IMR-90 (cell line): ENCODE data around the gene C4orf17. TPM values are rescaled to one million over a fixed set of nuclear protein-coding genes. Genes with fewer than 3 reads are reported as not detected.

Source experiments
- ATAC-seq: fragments of 200-7000 bp; cut with Tn5 transposase; 2 replicates; pipeline ENCODE4 v1.9.1; 2020; ENCODE audit warnings: low read depth, mild to moderate bottlenecking, moderate library complexity
- BruUV-seq: library from RNA; stranded (reverse); fragments of 400-500 nt; replicated peaks from 2 replicates; lab custom pipeline; 2021; lab: Mats Ljungman, UMichigan
- CTCF ChIA-PET: fragments of 300-600 bp; formaldehyde crosslinking; extraction: SDS; loops from one replicate; lab custom pipeline; 2021; ENCODE audit warnings: antibody characterized with exemption; lab: Yijun Ruan, JAX
- POLR2A ChIA-PET: fragments of 300-600 bp; sonication (Branson Sonifier 250); formaldehyde crosslinking; loops from one replicate; lab custom pipeline; 2022; ENCODE audit warnings: antibody characterized with exemption; ENCODE audit not compliant: unreplicated experiment; lab: Charles Lee
- DNase-seq: peaks from one replicate; pipeline ENCODE4 v3.0.0; 2013
- H2AFZ ChIP-seq: replicated peaks from 2 replicates; pipeline ENCODE3; 2013; ENCODE audit warnings: low read length, mild to moderate bottlenecking; ENCODE audit not compliant: poor library complexity
- H2AK5ac ChIP-seq: 2 replicates; pipeline ENCODE4 v1.6.1; 2013; ENCODE audit warnings: low read depth, low read length, inconsistent platforms
- H2AK9ac ChIP-seq: replicated peaks from 2 replicates; pipeline ENCODE3; 2013; ENCODE audit warnings: mild to moderate bottlenecking, low read depth, low read length, moderate library complexity; ENCODE audit not compliant: poor library complexity
- H2BK120ac ChIP-seq: 2 replicates; pipeline ENCODE4 v1.6.1; 2013; ENCODE audit warnings: low read depth, low read length, inconsistent platforms
- H2BK15ac ChIP-seq: 3 replicates; pipeline ENCODE4 v1.6.1; 2013; ENCODE audit warnings: low read depth, low read length, inconsistent platforms
- H2BK20ac ChIP-seq: 2 replicates; pipeline ENCODE4 v1.6.1; 2013; ENCODE audit warnings: low read depth, mild to moderate bottlenecking, inconsistent platforms, low read length, moderate library complexity
- H2BK5ac ChIP-seq: 2 replicates; pipeline ENCODE4 v1.6.1; 2013; ENCODE audit warnings: mild to moderate bottlenecking, low read depth, low read length, inconsistent platforms; ENCODE audit not compliant: poor library complexity, severe bottlenecking
- H3K14ac ChIP-seq: replicated peaks from 2 replicates; pipeline ENCODE4 v1.6.1; 2013; ENCODE audit warnings: low read depth, low read length, inconsistent platforms
- H3K18ac ChIP-seq: 2 replicates; pipeline ENCODE4 v1.6.1; 2013; ENCODE audit warnings: low read depth, low read length, control low read depth
- H3K23ac ChIP-seq: 2 replicates; pipeline ENCODE4 v1.6.1; 2013; ENCODE audit warnings: low read depth, low read length, inconsistent platforms
- H3K27ac ChIP-seq: 2 replicates; pipeline ENCODE4 v1.5.1; 2013; ENCODE audit warnings: mild to moderate bottlenecking, control low read depth, low read length; ENCODE audit not compliant: insufficient read depth
- H3K27me3 ChIP-seq: 2 replicates; pipeline ENCODE4 v1.6.1; 2013; ENCODE audit warnings: low read length; ENCODE audit not compliant: control insufficient read depth, insufficient read depth
- H3K36me3 ChIP-seq: 2 replicates; pipeline ENCODE4 v1.6.1; 2013; ENCODE audit warnings: low read length, mixed read lengths; ENCODE audit not compliant: control insufficient read depth, insufficient read depth
- H3K4ac ChIP-seq: 2 replicates; pipeline ENCODE4 v1.6.1; 2013; ENCODE audit warnings: low read depth, low read length, inconsistent platforms
- H3K4me1 ChIP-seq: 2 replicates; pipeline ENCODE4 v1.6.1; 2013; ENCODE audit warnings: low read length, mixed read lengths; ENCODE audit not compliant: control insufficient read depth, insufficient read depth
- H3K4me2 ChIP-seq: 2 replicates; pipeline ENCODE4 v1.6.1; 2013; ENCODE audit warnings: low read depth, mild to moderate bottlenecking, control low read depth, low read length, moderate library complexity
- H3K4me3 ChIP-seq: 2 replicates; pipeline ENCODE4 v1.5.1; 2013; ENCODE audit warnings: low read depth, mild to moderate bottlenecking, control low read depth, low read length, moderate library complexity; ENCODE audit not compliant: insufficient read depth
- H3K56ac ChIP-seq: 2 replicates; pipeline ENCODE4 v1.6.1; 2013; ENCODE audit warnings: low read length, inconsistent platforms; ENCODE audit not compliant: insufficient read depth; ENCODE audit errors: extremely low read depth
- H3K79me1 ChIP-seq, 2 experiments: 2 replicates each; pipeline ENCODE4 v1.6.1; 2013; ENCODE audit warnings: low read length in 2 of 2, inconsistent platforms in 1 of 2, low read depth in 1 of 2
- H3K9ac ChIP-seq: 2 replicates; pipeline ENCODE4 v1.6.1; 2013; ENCODE audit warnings: low read depth, low read length, control low read depth
- H3K9me1 ChIP-seq: 2 replicates; pipeline ENCODE4 v1.6.1; 2013; ENCODE audit warnings: low read length, inconsistent platforms; ENCODE audit not compliant: insufficient read depth
- H3K9me3 ChIP-seq: 2 replicates; pipeline ENCODE4 v1.6.1; 2013; ENCODE audit warnings: low read length; ENCODE audit not compliant: control insufficient read depth, insufficient read depth
- H4K20me1 ChIP-seq: 2 replicates; pipeline ENCODE4 v1.6.1; 2013; ENCODE audit warnings: low read length, inconsistent platforms; ENCODE audit not compliant: insufficient read depth
- H4K5ac ChIP-seq: 2 replicates; pipeline ENCODE4 v1.6.1; 2013; ENCODE audit warnings: mild to moderate bottlenecking, low read depth, low read length, control low read depth
- H4K8ac ChIP-seq, 2 experiments: 2 replicates each; pipeline ENCODE4 v1.6.1; 2013; ENCODE audit warnings: low read depth in 2 of 2, low read length in 2 of 2, control low read depth in 1 of 2, inconsistent platforms in 1 of 2
- H4K91ac ChIP-seq: 2 replicates; pipeline ENCODE4 v1.6.1; 2013; ENCODE audit warnings: low read depth, low read length, inconsistent platforms; ENCODE audit not compliant: insufficient read depth
- BHLHE40 ChIP-seq: fragments of 150-350 bp; IDR thresholded peaks from 2 replicates; pipeline ENCODE4 v1.6.1; 2016; ENCODE audit warnings: mild to moderate bottlenecking, low read depth, low read length
- CEBPB ChIP-seq: IDR thresholded peaks from 2 replicates; pipeline ENCODE4 v1.6.1; 2012; ENCODE audit warnings: low read depth, low read length, improper control_type of control experiment
- CHD1 ChIP-seq: IDR thresholded peaks from 2 replicates; pipeline ENCODE4 v1.6.1; 2012; ENCODE audit warnings: low read depth, low read length, improper control_type of control experiment
- FOS ChIP-seq: fragments of 150-350 bp; IDR thresholded peaks from 2 replicates; pipeline ENCODE4 v1.6.1; 2016; ENCODE audit warnings: low read depth, low read length
- MAFK ChIP-seq: IDR thresholded peaks from 2 replicates; pipeline ENCODE4 v1.6.1; 2012; ENCODE audit warnings: low read depth, low read length, improper control_type of control experiment
- MAZ ChIP-seq: IDR thresholded peaks from 2 replicates; pipeline ENCODE4 v1.6.1; 2012; ENCODE audit warnings: low read depth, mild to moderate bottlenecking, low read length, improper control_type of control experiment, moderate library complexity, borderline replicate concordance
- NFE2L2 ChIP-seq: fragments of 150-350 bp; IDR thresholded peaks from 2 replicates; pipeline ENCODE4 v1.6.1; 2016; ENCODE audit warnings: low read depth, mild to moderate bottlenecking, low read length
- POLR2A ChIP-seq: IDR thresholded peaks from 2 replicates; pipeline ENCODE4 v1.6.1; 2012; ENCODE audit warnings: mild to moderate bottlenecking, low read depth, low read length
- RAD21 ChIP-seq: IDR thresholded peaks from 2 replicates; pipeline ENCODE4 v1.6.1; 2012; ENCODE audit warnings: low read length, improper control_type of control experiment
- RCOR1 ChIP-seq: IDR thresholded peaks from 2 replicates; pipeline ENCODE4 v1.6.1; 2012; ENCODE audit warnings: mild to moderate bottlenecking, low read length, improper control_type of control experiment; ENCODE audit not compliant: insufficient replicate concordance
- RFX5 ChIP-seq: IDR thresholded peaks from 2 replicates; pipeline ENCODE4 v1.8.0; 2012; ENCODE audit warnings: low read depth, mild to moderate bottlenecking, low read length, moderate library complexity
- SMC3 ChIP-seq: fragments of 150-350 bp; IDR thresholded peaks from 2 replicates; pipeline ENCODE4 v1.6.1; 2016; ENCODE audit warnings: low read depth, mild to moderate bottlenecking, antibody characterized with exemption, low read length, moderate library complexity
- WGBS, 2 experiments: methylation state at CpG; one replicate each; pipeline versions ENCODE4 v1.1.5 to v1.1.7; 2013; ENCODE audit warnings: missing lambda C conversion rate in 2 of 2; ENCODE audit not compliant: insufficient read length in 1 of 2; ENCODE audit errors: extremely low coverage in 2 of 2; 5-methylcytosine and 5-hydroxymethylcytosine counted together
- dilution Hi-C: fragments of 300-500 bp; cut with HindIII; formaldehyde crosslinking; loops from one replicate; pipeline ENCODE4 v1.14.3; 2018; ENCODE audit warnings: low sequenced_read_pairs; ENCODE audit not compliant: unreplicated experiment
- in situ Hi-C: fragments of 300-500 bp; cut with MboI; formaldehyde crosslinking; loops from 3 replicates; pipeline ENCODE4 v1.14.3; 2019; ENCODE audit warnings: low sequenced_read_pairs, inconsistent platforms, mixed read lengths
- intact Hi-C: fragments of 100-400 bp; cut with micrococcal nuclease; formaldehyde crosslinking; loops from 2 replicates; pipeline ENCODE4 v1.10.0; 2022
- polyA plus RNA-seq, 3 experiments: library from polyadenylated mRNA; depleted of rRNA; stranded (reverse); fragments of >200 nt; gene quantifications; 2 replicates each; pipeline ENCODE4 v1.2.3, GENCODE V29; 2012; ENCODE audit warnings: low replicate concordance in 1 of 3
- total RNA-seq: library from RNA; depleted of rRNA; stranded (reverse); fragments of >200 nt; gene quantifications from 2 replicates; pipeline ENCODE4 v1.2.3, GENCODE V29; 2012
- TF ChIP-seq, protein P1 (sequence below): fragments of 150-350 bp; IDR thresholded peaks from 2 replicates; pipeline ENCODE4 v1.6.1; 2016; ENCODE audit warnings: low read depth, mild to moderate bottlenecking, low read length, moderate library complexity, borderline replicate concordance
- TF ChIP-seq, protein P2 (sequence below): fragments of 150-350 bp; IDR thresholded peaks from 2 replicates; pipeline ENCODE4 v1.6.1; 2017; ENCODE audit warnings: mild to moderate bottlenecking, antibody characterized with exemption, low read length, low read depth
- TF ChIP-seq, protein P3 (sequence below): conservative IDR thresholded peaks from 2 replicates; pipeline ENCODE4 v1.5.1; 2012; ENCODE audit warnings: mild to moderate bottlenecking, low read depth, low read length, improper control_type of control experiment

Gene C4orf17
- total and polyA plus RNA-seq, 2 of the 4 experiments (the other 2 are of a cell fraction) = not detected

DNA sequence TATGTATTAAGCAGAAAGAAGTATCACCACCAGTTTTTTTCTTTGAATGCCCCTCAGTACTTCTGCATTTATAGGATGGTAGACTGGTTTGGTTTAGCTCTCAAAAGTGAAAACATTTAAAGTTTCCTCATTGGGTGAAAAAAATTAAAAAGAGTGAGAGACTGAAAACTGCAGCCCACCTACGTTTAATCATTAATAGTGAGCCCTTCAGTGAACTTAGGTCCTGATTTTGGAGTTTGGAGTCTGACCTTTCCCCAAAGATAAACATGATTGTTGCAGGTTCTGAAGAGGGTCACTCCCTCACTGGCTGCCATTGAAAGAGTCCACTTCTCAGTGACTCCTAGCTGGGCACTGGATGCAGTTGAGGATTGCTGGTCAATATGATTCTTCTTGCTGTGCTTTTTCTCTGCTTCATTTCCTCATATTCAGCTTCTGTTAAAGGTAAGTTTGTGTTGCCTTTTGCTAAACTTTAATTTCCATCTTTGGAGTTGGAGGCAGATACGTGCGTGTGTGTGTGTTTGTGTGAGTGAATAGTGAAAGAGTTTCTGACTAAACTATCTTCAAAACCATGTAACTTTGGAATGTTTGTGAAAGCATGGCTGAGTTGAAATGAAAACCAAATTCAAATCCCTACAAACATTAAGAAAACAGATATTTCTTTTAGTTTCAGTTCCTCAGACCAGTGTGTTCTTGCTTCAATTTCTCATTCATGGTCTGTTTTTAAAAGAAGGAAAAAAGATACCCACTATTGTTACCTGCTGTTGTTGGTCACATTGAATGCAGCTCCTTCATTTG, 63.9 kb downstream of the C4orf17 start, which contains the start of gene MTTP:
MTTP (plus strand) TSS at position 295 of the 795 bp plus-strand sequence; CDS start at position 381, 86 bp downstream.
- Histone ChIP-seq H3K27me3 (peaks cover 3% of the 10 kb centered on the region; the same call in 1 of the 2 replicates), H3K23ac (no peak within 1 kb of the TSS), H3K4me2 (no peak within 1 kb of the TSS), H3K36me3 (no peaks in the 10 kb centered on the region), H3K18ac (no peak within 1 kb of the TSS), H3K9ac (no peak within 1 kb of the TSS), H3K4me3 (no peak within 1 kb of the TSS), H2AK5ac (no peak within 1 kb of the TSS), H2BK20ac (no peak within 1 kb of the TSS), H3K9me1 (no peaks in the 10 kb centered on the region), H4K8ac (no peak within 1 kb of the TSS), H4K20me1 (no peaks in the 10 kb centered on the region), H4K5ac (no peak within 1 kb of the TSS), H2AFZ (no peak within 1 kb of the TSS), H3K14ac (no peak within 1 kb of the TSS), H2BK15ac (no peak within 1 kb of the TSS), H2AK9ac (no peak within 1 kb of the TSS), H3K9me3 (no peaks in the 10 kb centered on the region), H3K27ac (no peak within 1 kb of the TSS), H3K79me1 (no peaks in the 10 kb centered on the region), H3K4me1 (no peaks in the 10 kb centered on the region), H3K56ac (no peak within 1 kb of the TSS), H2BK5ac (no peak within 1 kb of the TSS), H3K4ac (no peak within 1 kb of the TSS), H4K91ac (no peak within 1 kb of the TSS), H2BK120ac (no peak within 1 kb of the TSS)
- intact Hi-C loops = no loop called here
- no TSS peak for BruUV-seq
- POLR2A ChIA-PET = no interaction called here
- CTCF ChIA-PET = no interaction called here
- ATAC-seq (no peak), DNase-seq (no peak)
- in situ Hi-C loops = loop anchor here (25.0 kb wide), 1 partner anchor 488 kb away; no protein-coding TSS in a partner anchor
- WGBS, 2 experiments = no CpG with 5 or more reads among the region's 3 CpGs
- TF ChIP-seq CEBPB = no peak
- TF ChIP-seq, protein P1, sequence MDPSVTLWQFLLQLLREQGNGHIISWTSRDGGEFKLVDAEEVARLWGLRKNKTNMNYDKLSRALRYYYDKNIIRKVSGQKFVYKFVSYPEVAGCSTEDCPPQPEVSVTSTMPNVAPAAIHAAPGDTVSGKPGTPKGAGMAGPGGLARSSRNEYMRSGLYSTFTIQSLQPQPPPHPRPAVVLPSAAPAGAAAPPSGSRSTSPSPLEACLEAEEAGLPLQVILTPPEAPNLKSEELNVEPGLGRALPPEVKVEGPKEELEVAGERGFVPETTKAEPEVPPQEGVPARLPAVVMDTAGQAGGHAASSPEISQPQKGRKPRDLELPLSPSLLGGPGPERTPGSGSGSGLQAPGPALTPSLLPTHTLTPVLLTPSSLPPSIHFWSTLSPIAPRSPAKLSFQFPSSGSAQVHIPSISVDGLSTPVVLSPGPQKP = no peak
- TF ChIP-seq NFE2L2 = no peak
- TF ChIP-seq RAD21 = no peak
- no peak for TF ChIP-seq BHLHE40
- TF ChIP-seq CHD1 = no peak
- no peak for TF ChIP-seq MAFK
- no peak for TF ChIP-seq SMC3
- TF ChIP-seq RCOR1 = no peak
- no peak for TF ChIP-seq FOS
- no peak for TF ChIP-seq POLR2A
- no peak for TF ChIP-seq MAZ
- TF ChIP-seq RFX5 = no peak
- TF ChIP-seq, protein P2, sequence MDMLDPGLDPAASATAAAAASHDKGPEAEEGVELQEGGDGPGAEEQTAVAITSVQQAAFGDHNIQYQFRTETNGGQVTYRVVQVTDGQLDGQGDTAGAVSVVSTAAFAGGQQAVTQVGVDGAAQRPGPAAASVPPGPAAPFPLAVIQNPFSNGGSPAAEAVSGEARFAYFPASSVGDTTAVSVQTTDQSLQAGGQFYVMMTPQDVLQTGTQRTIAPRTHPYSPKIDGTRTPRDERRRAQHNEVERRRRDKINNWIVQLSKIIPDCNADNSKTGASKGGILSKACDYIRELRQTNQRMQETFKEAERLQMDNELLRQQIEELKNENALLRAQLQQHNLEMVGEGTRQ = no peak
- TF ChIP-seq, protein P3, sequence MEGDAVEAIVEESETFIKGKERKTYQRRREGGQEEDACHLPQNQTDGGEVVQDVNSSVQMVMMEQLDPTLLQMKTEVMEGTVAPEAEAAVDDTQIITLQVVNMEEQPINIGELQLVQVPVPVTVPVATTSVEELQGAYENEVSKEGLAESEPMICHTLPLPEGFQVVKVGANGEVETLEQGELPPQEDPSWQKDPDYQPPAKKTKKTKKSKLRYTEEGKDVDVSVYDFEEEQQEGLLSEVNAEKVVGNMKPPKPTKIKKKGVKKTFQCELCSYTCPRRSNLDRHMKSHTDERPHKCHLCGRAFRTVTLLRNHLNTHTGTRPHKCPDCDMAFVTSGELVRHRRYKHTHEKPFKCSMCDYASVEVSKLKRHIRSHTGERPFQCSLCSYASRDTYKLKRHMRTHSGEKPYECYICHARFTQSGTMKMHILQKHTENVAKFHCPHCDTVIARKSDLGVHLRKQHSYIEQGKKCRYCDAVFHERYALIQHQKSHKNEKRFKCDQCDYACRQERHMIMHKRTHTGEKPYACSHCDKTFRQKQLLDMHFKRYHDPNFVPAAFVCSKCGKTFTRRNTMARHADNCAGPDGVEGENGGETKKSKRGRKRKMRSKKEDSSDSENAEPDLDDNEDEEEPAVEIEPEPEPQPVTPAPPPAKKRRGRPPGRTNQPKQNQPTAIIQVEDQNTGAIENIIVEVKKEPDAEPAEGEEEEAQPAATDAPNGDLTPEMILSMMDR = no peak
- dilution Hi-C loops = no loop called here
